ENCODE results near the gene ZNF580.

Gene ZNF580

GRCh38 chr19:55650602-55651230, 9.9 kb downstream of the ZNF580 start:
- no peak overlapping the region for H3K4me3 ChIP-seq (ENCODE audit: low read depth, low read length)
- TF ChIP-seq CTCF (IDR thresholded peaks at IDR 0.05; ENCODE audit: low read depth, low read length, missing control alignments) = no peak

GRCh38 chr19:55651236-55651635, 10.4 kb downstream of the ZNF580 start:
- TF ChIP-seq CTCF (IDR thresholded peaks at IDR 0.05; ENCODE audit: low read depth, low read length, missing control alignments) = no peak
- no peak overlapping the region for H3K4me3 ChIP-seq (ENCODE audit: low read depth, low read length)
- no peak for DNase-seq (ENCODE audit: low read depth)

More at GRCh38 chr19:55650602-55651230, 9.9 kb downstream of the ZNF580 start:
- DNase-seq (ENCODE audit: low read depth) = no peak

DNA sequence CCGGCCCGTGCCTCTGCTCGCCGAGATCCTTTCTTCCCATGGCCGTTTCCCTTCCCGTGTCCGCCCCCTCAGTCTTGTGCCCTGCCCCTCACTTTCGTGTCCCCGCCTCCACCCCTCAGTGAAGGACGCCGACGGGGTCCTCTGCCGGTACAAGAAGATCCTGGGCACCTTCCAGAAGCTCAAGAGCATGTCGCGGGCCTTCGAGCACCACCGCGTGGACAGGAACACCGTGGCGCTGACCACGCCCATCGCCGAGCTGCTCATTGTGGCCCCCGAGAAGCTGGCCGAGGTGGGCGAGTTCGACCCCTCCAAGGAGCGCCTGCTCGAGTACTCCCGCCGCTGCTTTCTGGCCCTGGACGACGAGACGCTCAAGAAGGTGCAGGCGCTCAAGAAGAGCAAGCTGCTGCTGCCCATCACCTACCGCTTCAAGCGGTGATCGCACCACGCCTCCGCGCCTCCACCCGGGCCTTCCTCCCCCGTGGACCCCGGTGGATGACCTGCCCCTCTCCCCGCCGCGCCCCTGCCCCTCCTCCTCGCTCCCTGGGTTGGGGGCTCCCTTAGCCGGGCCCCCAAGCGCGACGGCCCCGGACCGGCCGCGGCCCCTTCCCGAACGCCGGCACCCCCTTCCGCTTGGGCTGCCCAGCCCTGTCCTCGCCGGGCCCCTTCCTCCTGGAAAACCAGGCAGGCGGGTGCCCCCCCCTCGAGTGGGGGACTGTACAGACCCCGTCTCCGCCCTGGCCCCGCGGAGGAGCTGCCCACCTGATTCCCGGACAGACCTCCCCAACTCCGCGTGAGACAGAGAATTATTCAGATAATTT, 11.7 kb downstream of the ZNF580 start:
- no peak for DNase-seq (ENCODE audit: low read depth)
- TF ChIP-seq CTCF (IDR thresholded peaks at IDR 0.05; ENCODE audit: low read depth, low read length, missing control alignments) = no peak
- no peak overlapping the region; the same call in 1 of the 2 replicates for H3K4me3 ChIP-seq (ENCODE audit: low read depth, low read length)

DNA sequence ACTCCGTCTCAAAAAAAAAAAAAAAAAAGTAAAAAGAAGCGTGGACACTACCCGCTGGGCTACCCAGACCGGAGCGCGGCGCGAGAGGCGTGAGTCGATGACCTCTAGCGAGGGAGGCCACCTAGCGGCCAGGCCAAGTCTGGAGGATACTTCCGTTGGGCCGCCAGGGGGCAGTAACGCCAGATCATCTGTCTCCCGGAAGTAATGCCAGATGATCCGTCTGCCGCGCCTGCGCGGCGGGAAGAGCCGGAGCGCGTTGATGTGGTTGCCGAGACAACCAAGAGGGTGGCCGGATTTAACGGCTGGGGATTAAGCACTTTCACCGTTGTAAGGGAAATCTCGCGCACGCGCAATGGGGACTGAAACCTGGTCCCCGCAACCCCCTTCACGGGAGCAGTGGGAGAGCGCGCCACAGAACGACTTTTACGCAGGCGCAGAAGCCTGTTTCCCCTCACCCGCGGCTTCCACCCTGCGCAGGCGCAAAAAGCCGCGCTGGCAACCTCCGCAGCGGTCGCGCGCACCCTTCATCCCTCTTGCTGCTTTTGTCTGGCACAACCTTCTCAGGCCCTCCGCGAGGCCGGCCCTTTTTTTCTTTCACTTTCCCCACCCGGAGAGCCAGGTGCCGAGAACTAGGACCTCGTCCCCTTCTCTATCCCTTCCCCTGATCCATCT, 13.0 kb downstream of the ZNF580 start:
- TF ChIP-seq CTCF (IDR thresholded peaks at IDR 0.05; ENCODE audit: low read depth, low read length, missing control alignments) = peak; percentile 100
- H3K4me3 ChIP-seq (ENCODE audit: low read depth, low read length) = peak overlapping the region; percentile 95
- peak; percentile 97 for DNase-seq (ENCODE audit: low read depth)

DNA sequence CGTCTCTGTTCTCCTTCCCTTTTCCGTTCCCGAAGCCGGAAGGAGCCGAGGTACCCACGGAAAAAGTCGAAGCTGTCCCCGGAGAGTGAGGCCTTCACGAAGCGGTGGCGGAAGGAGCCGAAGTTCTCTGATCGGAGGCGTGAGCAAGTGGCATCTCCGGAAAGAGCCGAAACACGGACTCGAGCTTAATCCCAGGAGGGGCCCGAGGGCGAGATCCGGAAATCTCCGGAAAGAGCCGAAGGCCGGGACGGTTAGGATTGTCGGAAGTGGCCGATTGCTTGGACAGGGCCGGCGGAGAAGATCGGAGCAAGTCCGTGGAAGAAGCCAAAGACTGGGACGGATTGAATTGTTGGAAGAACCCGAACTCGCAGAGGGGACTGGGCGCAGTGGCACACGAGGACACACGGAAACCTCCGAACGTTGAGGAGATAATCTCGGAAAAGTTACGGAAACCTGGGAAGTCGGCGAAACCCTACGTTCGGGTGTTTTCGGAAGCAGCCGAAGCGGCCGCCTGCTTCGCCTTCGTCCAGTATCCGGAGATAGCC, 13.6 kb downstream of the ZNF580 start:
- peak; percentile 99 for DNase-seq (ENCODE audit: low read depth)
- TF ChIP-seq CTCF (IDR thresholded peaks at IDR 0.05; ENCODE audit: low read depth, low read length, missing control alignments) = no peak
- peak overlapping the region; percentile 95 for H3K4me3 ChIP-seq (ENCODE audit: low read depth, low read length)

DNA sequence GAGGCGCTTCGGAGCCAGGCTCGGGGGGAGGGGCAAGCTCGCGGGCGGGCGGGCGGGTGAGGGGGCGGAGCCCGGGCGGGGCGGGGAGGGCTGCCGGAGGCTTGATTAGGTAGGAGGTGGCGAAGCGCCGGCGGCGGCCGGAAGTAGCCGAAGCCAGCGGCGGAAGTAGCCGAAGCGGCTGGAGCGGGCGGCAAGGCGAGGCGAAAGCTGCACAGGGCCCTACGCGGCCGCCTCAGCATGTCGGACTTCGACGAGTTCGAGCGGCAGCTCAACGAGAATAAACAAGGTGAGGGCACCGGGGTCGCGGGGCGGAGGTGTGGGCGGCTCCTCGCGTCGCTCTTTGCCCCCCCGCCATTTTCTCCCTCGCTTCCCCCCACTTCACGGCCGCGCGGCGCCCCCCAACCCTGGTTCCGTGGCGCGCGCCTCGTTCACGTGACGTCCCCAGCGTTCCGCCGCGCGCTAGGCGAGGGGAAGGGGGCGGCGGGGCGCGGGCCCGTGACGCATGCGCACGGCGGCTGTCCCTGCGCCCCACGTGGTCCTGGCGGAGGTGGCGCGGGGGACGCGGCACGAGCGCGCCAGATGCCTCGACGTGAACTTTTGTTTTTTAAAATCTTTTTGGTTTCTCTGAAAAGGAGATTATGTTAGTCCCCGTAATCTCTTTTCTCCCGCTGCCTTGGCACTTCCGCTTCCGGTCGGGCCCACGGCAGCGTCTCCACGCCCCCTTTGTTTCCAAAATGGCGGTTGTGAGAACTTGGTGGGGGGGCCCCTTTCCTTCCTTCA, 14.3 kb downstream of the ZNF580 start, which contains the start of gene U2AF2:
TSS of gene U2AF2 (plus strand) at position 168 of the 780 bp plus-strand sequence. CDS start at position 238, 70 bp downstream.
- peak; percentile 71 for DNase-seq (ENCODE audit: low read depth)
- peak within 1 kb of the TSS; percentile 95 for H3K4me3 ChIP-seq (ENCODE audit: low read depth, low read length)
- TF ChIP-seq CTCF (IDR thresholded peaks at IDR 0.05; ENCODE audit: low read depth, low read length, missing control alignments) = no peak
